ENCODE results near the gene CACYBP.

Gene CACYBP

GRCh38 chr1:175033953-175034352 lies 34.2 kb downstream of the CACYBP start:
- no peaks in the 10 kb centered on the region for H3K27me3 ChIP-seq (ENCODE audit: low read length)
- H2AFZ ChIP-seq (ENCODE audit: low read depth, low read length, severe bottlenecking): no peak overlapping the region
- H3K4me2 ChIP-seq (ENCODE audit: low read depth, low read length, poor library complexity, severe bottlenecking): no peak overlapping the region
- H3K36me3 ChIP-seq (ENCODE audit: low read length): no peaks in the 10 kb centered on the region
- no peaks in the 10 kb centered on the region for H3K9me3 ChIP-seq (ENCODE audit: insufficient read depth, low read length)
- no peaks in the 10 kb centered on the region for H3K9me2 ChIP-seq (replicated peaks; ENCODE audit: insufficient read depth, low read length)
- no peak overlapping the region for H3K4me3 ChIP-seq (ENCODE audit: insufficient read depth, low read length, poor library complexity, severe bottlenecking)
- H3K79me2 ChIP-seq (ENCODE audit: insufficient read depth, low read length): no peaks in the 10 kb centered on the region
- peaks cover 4% of the 10 kb centered on the region for H3F3A ChIP-seq (ENCODE audit: insufficient read depth)
- H3K27ac ChIP-seq (ENCODE audit: low read depth, low read length): no peak overlapping the region
- no peak overlapping the region for H3K9ac ChIP-seq (ENCODE audit: low read length)
- no peaks in the 10 kb centered on the region for H4K20me1 ChIP-seq (ENCODE audit: low read depth, low read length)
- TF ChIP-seq CTCF (IDR thresholded peaks at IDR 0.05; ENCODE audit: insufficient read depth, low read length, poor library complexity, severe bottlenecking) (no peak), EZH2phosphoT487 (conservative IDR thresholded peaks at IDR 0.05; ENCODE audit: low read length) (no peak)

GRCh38 chr1:175034775-175035174 lies 35.0 kb downstream of the CACYBP start:
- Histone ChIP-seq H3K27me3 (ENCODE audit: low read length) (no peaks in the 10 kb centered on the region), H3F3A (ENCODE audit: insufficient read depth) (no peaks in the 10 kb centered on the region), H3K36me3 (ENCODE audit: low read length) (no peaks in the 10 kb centered on the region), H3K9ac (ENCODE audit: low read length) (no peak overlapping the region), H3K27ac (ENCODE audit: low read depth, low read length) (no peak overlapping the region), H3K79me2 (ENCODE audit: insufficient read depth, low read length) (no peaks in the 10 kb centered on the region), H3K4me3 (ENCODE audit: insufficient read depth, low read length, poor library complexity, severe bottlenecking) (no peak overlapping the region), H3K4me2 (ENCODE audit: low read depth, low read length, poor library complexity, severe bottlenecking) (no peak overlapping the region), H3K9me2 (replicated peaks; ENCODE audit: insufficient read depth, low read length) (no peaks in the 10 kb centered on the region), H3K9me3 (ENCODE audit: insufficient read depth, low read length) (no peaks in the 10 kb centered on the region), H2AFZ (ENCODE audit: low read depth, low read length, severe bottlenecking) (no peak overlapping the region), H4K20me1 (ENCODE audit: low read depth, low read length) (no peaks in the 10 kb centered on the region)
- TF ChIP-seq EZH2phosphoT487 (conservative IDR thresholded peaks at IDR 0.05; ENCODE audit: low read length): no peak
- TF ChIP-seq CTCF (IDR thresholded peaks at IDR 0.05; ENCODE audit: insufficient read depth, low read length, poor library complexity, severe bottlenecking): no peak

- Histone ChIP-seq H3K27ac (ENCODE audit: low read depth, low read length) (no peak overlapping the region), H4K20me1 (ENCODE audit: low read depth, low read length) (no peaks in the 10 kb centered on the region), H3K36me3 (ENCODE audit: low read length) (no peaks in the 10 kb centered on the region)
Measured at GRCh38 chr1:175035865-175036264, 36.1 kb downstream of the CACYBP start.

More at GRCh38 chr1:175035865-175036264, 36.1 kb downstream of the CACYBP start:
- no peak overlapping the region for H3K9ac ChIP-seq (ENCODE audit: low read length)
- no peak overlapping the region for H2AFZ ChIP-seq (ENCODE audit: low read depth, low read length, severe bottlenecking)
- no peaks in the 10 kb centered on the region for H3K9me2 ChIP-seq (replicated peaks; ENCODE audit: insufficient read depth, low read length)
- H3F3A ChIP-seq (ENCODE audit: insufficient read depth): no peaks in the 10 kb centered on the region
- no peaks in the 10 kb centered on the region for H3K27me3 ChIP-seq (ENCODE audit: low read length)
- H3K4me2 ChIP-seq (ENCODE audit: low read depth, low read length, poor library complexity, severe bottlenecking): no peak overlapping the region
- no peaks in the 10 kb centered on the region for H3K9me3 ChIP-seq (ENCODE audit: insufficient read depth, low read length)
- H3K4me3 ChIP-seq (ENCODE audit: insufficient read depth, low read length, poor library complexity, severe bottlenecking): no peak overlapping the region
- TF ChIP-seq EZH2phosphoT487 (conservative IDR thresholded peaks at IDR 0.05; ENCODE audit: low read length): no peak
- TF ChIP-seq CTCF (IDR thresholded peaks at IDR 0.05; ENCODE audit: insufficient read depth, low read length, poor library complexity, severe bottlenecking): no peak
- H3K79me2 ChIP-seq (ENCODE audit: insufficient read depth, low read length): no peaks in the 10 kb centered on the region
